ENCODE results near the gene FCRL2.

- TF ChIP-seq CTCF (IDR thresholded peaks at IDR 0.05; ENCODE audit: poor library complexity) = no peak
- TF ChIP-seq EZH2 (IDR thresholded peaks at IDR 0.05; ENCODE audit: borderline replicate concordance) = no peak
- TF ChIP-seq EZH2phosphoT487 (IDR thresholded peaks at IDR 0.05; ENCODE audit: low read depth, severe bottlenecking, unreplicated experiment) = no peak
Observed at GRCh38 chr1:157696966-157697628, 79.8 kb downstream of the FCRL2 start.
